ENCODE measurements around the gene SCIN.
"Not testable (repeated sequence)": the region's sequence is repeated elsewhere in the genome, so short reads cannot be mapped to it uniquely, and the experiment has no call there.

Gene SCIN

GRCh38 chr7:12570534-12571461 lies at the start of gene SCIN:
SCIN (plus strand) TSS chr7:12570720; CDS start chr7:12570787, 67 bp downstream.
- Histone ChIP-seq H3K9ac (ENCODE audit: low read length) (no peak within 1 kb of the TSS), H3K27me3 (ENCODE audit: control insufficient read depth, insufficient read depth, low read length) (peaks cover 2% of the 10 kb centered on the region), H3K4me3 (ENCODE audit: low read length) (peak within 1 kb of the TSS; percentile 49), H3K4me1 (ENCODE audit: control insufficient read depth, insufficient read depth, low read length) (peaks cover 3% of the 10 kb centered on the region), H3K27ac (ENCODE audit: low read depth, low read length) (no peak within 1 kb of the TSS), H3K36me3 (ENCODE audit: control insufficient read depth, insufficient read depth, low read length) (no peaks in the 10 kb centered on the region)

GRCh38 chr7:12524794-12525386 lies 45.6 kb upstream of the SCIN start:
- H3K27ac ChIP-seq (ENCODE audit: low read depth, low read length): no peak overlapping the region
- no peak overlapping the region for H3K4me3 ChIP-seq (ENCODE audit: low read length)
- no peak overlapping the region for H3K9ac ChIP-seq (ENCODE audit: low read length)
- no peaks in the 10 kb centered on the region for H3K4me1 ChIP-seq (ENCODE audit: control insufficient read depth, insufficient read depth, low read length)
- no peaks in the 10 kb centered on the region for H3K36me3 ChIP-seq (ENCODE audit: control insufficient read depth, insufficient read depth, low read length)
- H3K27me3 ChIP-seq (ENCODE audit: control insufficient read depth, insufficient read depth, low read length): no peaks in the 10 kb centered on the region

- H3K9ac ChIP-seq (ENCODE audit: low read length); H3K27ac ChIP-seq (ENCODE audit: low read depth, low read length); H3K4me1 ChIP-seq (ENCODE audit: control insufficient read depth, insufficient read depth, low read length); H3K4me3 ChIP-seq (ENCODE audit: low read length); H3K27me3 ChIP-seq (ENCODE audit: control insufficient read depth, insufficient read depth, low read length); H3K36me3 ChIP-seq (ENCODE audit: control insufficient read depth, insufficient read depth, low read length): not testable (repeated sequence)
Observed at GRCh38 chr7:12526693-12527092, 43.8 kb upstream of the SCIN start.

GRCh38 chr7:12527670-12528069 lies 42.9 kb upstream of the SCIN start:
- not testable (repeated sequence) for H3K36me3 ChIP-seq (ENCODE audit: control insufficient read depth, insufficient read depth, low read length); H3K27ac ChIP-seq (ENCODE audit: low read depth, low read length); H3K9ac ChIP-seq (ENCODE audit: low read length); H3K27me3 ChIP-seq (ENCODE audit: control insufficient read depth, insufficient read depth, low read length); H3K4me3 ChIP-seq (ENCODE audit: low read length); H3K4me1 ChIP-seq (ENCODE audit: control insufficient read depth, insufficient read depth, low read length)

- Histone ChIP-seq H3K4me1 (ENCODE audit: control insufficient read depth, insufficient read depth, low read length) (no peaks in the 10 kb centered on the region), H3K27me3 (ENCODE audit: control insufficient read depth, insufficient read depth, low read length) (no peaks in the 10 kb centered on the region), H3K9ac (ENCODE audit: low read length) (no peak overlapping the region), H3K27ac (ENCODE audit: low read depth, low read length) (no peak overlapping the region), H3K4me3 (ENCODE audit: low read length) (no peak overlapping the region), H3K36me3 (ENCODE audit: control insufficient read depth, insufficient read depth, low read length) (no peaks in the 10 kb centered on the region)
Observed at GRCh38 chr7:12529971-12530710, 40.4 kb upstream of the SCIN start.

- Histone ChIP-seq H3K27me3 (ENCODE audit: control insufficient read depth, insufficient read depth, low read length) (no peaks in the 10 kb centered on the region), H3K4me3 (ENCODE audit: low read length) (no peak overlapping the region), H3K9ac (ENCODE audit: low read length) (no peak overlapping the region), H3K27ac (ENCODE audit: low read depth, low read length) (no peak overlapping the region), H3K4me1 (ENCODE audit: control insufficient read depth, insufficient read depth, low read length) (no peaks in the 10 kb centered on the region), H3K36me3 (ENCODE audit: control insufficient read depth, insufficient read depth, low read length) (no peaks in the 10 kb centered on the region)
Observed at GRCh38 chr7:12531784-12532183, 38.7 kb upstream of the SCIN start.

GRCh38 chr7:12534046-12534445 lies 36.5 kb upstream of the SCIN start:
- no peaks in the 10 kb centered on the region for H3K27me3 ChIP-seq (ENCODE audit: control insufficient read depth, insufficient read depth, low read length)
- H3K9ac ChIP-seq (ENCODE audit: low read length): no peak overlapping the region
- H3K27ac ChIP-seq (ENCODE audit: low read depth, low read length): no peak overlapping the region
- H3K36me3 ChIP-seq (ENCODE audit: control insufficient read depth, insufficient read depth, low read length): no peaks in the 10 kb centered on the region
- no peaks in the 10 kb centered on the region for H3K4me1 ChIP-seq (ENCODE audit: control insufficient read depth, insufficient read depth, low read length)
- no peak overlapping the region for H3K4me3 ChIP-seq (ENCODE audit: low read length)

GRCh38 chr7:12539681-12540080 lies 30.8 kb upstream of the SCIN start:
- H3K9ac ChIP-seq (ENCODE audit: low read length): no peak overlapping the region
- no peaks in the 10 kb centered on the region for H3K4me1 ChIP-seq (ENCODE audit: control insufficient read depth, insufficient read depth, low read length)
- no peaks in the 10 kb centered on the region for H3K36me3 ChIP-seq (ENCODE audit: control insufficient read depth, insufficient read depth, low read length)
- no peak overlapping the region for H3K4me3 ChIP-seq (ENCODE audit: low read length)
- no peaks in the 10 kb centered on the region for H3K27me3 ChIP-seq (ENCODE audit: control insufficient read depth, insufficient read depth, low read length)
- H3K27ac ChIP-seq (ENCODE audit: low read depth, low read length): no peak overlapping the region

- Histone ChIP-seq H3K27me3 (ENCODE audit: control insufficient read depth, insufficient read depth, low read length) (no peaks in the 10 kb centered on the region), H3K4me3 (ENCODE audit: low read length) (no peak overlapping the region), H3K27ac (ENCODE audit: low read depth, low read length) (no peak overlapping the region), H3K36me3 (ENCODE audit: control insufficient read depth, insufficient read depth, low read length) (no peaks in the 10 kb centered on the region), H3K4me1 (ENCODE audit: control insufficient read depth, insufficient read depth, low read length) (no peaks in the 10 kb centered on the region), H3K9ac (ENCODE audit: low read length) (no peak overlapping the region)
Observed at GRCh38 chr7:12540850-12541249, 29.7 kb upstream of the SCIN start.

GRCh38 chr7:12543586-12543985 lies 26.9 kb upstream of the SCIN start:
- no peaks in the 10 kb centered on the region for H3K4me1 ChIP-seq (ENCODE audit: control insufficient read depth, insufficient read depth, low read length)
- no peaks in the 10 kb centered on the region for H3K36me3 ChIP-seq (ENCODE audit: control insufficient read depth, insufficient read depth, low read length)
- no peak overlapping the region for H3K9ac ChIP-seq (ENCODE audit: low read length)
- no peaks in the 10 kb centered on the region for H3K27me3 ChIP-seq (ENCODE audit: control insufficient read depth, insufficient read depth, low read length)
- no peak overlapping the region for H3K4me3 ChIP-seq (ENCODE audit: low read length)
- H3K27ac ChIP-seq (ENCODE audit: low read depth, low read length): no peak overlapping the region

- Histone ChIP-seq H3K27ac (ENCODE audit: low read depth, low read length) (no peak overlapping the region), H3K9ac (ENCODE audit: low read length) (no peak overlapping the region), H3K4me3 (ENCODE audit: low read length) (no peak overlapping the region), H3K27me3 (ENCODE audit: control insufficient read depth, insufficient read depth, low read length) (no peaks in the 10 kb centered on the region), H3K4me1 (ENCODE audit: control insufficient read depth, insufficient read depth, low read length) (no peaks in the 10 kb centered on the region), H3K36me3 (ENCODE audit: control insufficient read depth, insufficient read depth, low read length) (no peaks in the 10 kb centered on the region)
Observed at GRCh38 chr7:12549106-12549505, 21.4 kb upstream of the SCIN start.

- no peaks in the 10 kb centered on the region for H3K36me3 ChIP-seq (ENCODE audit: control insufficient read depth, insufficient read depth, low read length)
Observed at GRCh38 chr7:12550956-12551355, 19.6 kb upstream of the SCIN start.

More at GRCh38 chr7:12550956-12551355, 19.6 kb upstream of the SCIN start:
- Histone ChIP-seq H3K27ac (ENCODE audit: low read depth, low read length) (no peak overlapping the region), H3K9ac (ENCODE audit: low read length) (no peak overlapping the region), H3K4me1 (ENCODE audit: control insufficient read depth, insufficient read depth, low read length) (no peaks in the 10 kb centered on the region), H3K27me3 (ENCODE audit: control insufficient read depth, insufficient read depth, low read length) (no peaks in the 10 kb centered on the region), H3K4me3 (ENCODE audit: low read length) (no peak overlapping the region)

Data from rectal smooth muscle tissue (tissue), 1 donor.